ENCODE results near the gene GTF3C4.

Gene GTF3C4

DNA sequence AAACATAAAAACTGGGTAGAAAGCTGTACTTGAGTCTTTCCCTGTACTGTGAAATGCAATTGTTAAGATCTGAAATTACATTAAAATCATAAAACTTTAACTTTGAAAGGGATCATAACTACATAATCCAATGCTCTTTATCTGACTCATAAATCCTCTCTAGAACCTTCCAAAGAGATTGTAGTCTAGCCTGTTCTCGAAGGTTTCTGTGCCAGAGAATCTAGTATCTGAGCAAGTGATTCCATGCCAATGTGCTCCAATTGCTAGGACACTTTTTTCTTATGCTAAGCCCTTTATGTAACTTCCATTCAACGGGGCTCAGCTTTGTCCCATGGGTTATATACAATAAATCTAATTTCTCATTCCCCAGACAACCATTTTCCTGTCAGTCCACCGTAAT lies 21.6 kb upstream of the GTF3C4 start:
- no peak for DNase-seq

DNA sequence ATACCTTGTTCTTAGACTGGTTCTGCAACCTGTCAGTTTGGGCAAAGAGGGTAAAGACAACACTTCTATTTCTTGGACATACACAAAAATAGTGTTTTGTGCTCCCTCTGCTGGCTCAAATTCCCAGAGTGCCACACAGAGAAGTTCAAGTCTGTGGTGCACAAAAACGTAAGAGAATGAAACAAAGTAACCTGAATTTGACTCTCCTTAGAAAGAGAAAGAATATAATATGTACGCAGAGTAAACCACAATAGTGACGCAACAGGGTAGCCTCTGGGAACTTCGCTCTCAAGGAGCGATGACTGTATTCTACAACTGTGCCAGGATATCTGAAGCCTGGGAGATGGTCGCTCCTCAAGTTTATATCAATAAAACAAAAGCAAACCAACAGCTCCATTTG lies 19.0 kb upstream of the GTF3C4 start:
- no peak for DNase-seq

DNA sequence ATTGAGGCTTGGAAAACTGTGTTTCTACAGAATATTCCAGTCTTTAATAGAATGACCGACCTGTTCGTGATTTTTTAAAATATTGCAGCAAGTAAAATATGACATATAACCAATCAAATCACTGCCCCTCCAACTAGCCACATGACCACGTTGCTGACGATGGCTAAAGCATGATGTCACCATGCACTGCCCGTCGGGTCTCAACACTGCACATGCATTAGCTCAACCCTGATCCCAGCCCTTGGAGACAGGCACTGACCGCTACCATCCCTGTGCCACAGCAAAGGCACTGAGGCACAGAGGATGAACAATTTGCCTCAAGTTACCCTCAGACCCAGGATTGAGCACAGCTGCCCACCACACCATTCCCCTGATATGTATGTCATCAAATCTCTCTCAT lies 14.0 kb upstream of the GTF3C4 start:
- DNase-seq, result no peak

DNA sequence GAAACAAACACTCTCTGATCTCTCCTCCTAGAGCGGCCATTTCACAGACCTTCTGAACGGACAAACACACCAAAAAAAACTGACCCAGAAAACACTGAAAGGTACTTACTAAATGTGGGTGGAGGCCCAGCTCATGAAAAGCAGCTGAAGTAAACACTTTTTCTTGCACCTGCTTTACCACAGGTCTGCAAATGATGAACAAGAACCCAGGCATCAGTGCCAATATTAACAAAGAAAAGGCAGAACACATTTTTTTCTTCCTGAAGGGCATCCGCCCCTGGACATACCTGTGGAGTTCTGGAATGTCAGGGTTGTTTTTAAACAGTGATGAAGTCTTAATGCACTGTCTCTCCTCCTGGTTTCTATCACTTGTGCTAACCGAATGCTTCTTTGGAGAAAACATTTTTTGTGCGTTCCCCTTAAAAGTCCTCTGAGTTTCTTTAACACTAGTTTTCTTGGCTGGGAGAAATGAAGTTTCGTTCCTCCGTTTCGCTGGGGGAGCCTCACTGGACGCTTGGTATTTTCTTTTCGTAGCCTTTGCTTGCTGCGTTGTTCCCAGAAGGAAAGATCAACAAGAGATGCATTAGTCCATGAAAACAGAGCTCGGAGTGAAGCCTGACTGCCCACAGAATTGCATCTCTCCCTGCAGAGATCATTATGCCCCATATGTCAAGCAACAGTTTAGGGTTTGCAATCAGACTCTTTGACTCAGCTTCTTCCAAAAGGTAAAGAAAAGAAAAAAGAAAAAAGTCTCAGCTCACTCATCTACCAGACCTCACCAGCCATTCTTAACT lies 7.9 kb upstream of the GTF3C4 start:
- no peak for DNase-seq

DNA sequence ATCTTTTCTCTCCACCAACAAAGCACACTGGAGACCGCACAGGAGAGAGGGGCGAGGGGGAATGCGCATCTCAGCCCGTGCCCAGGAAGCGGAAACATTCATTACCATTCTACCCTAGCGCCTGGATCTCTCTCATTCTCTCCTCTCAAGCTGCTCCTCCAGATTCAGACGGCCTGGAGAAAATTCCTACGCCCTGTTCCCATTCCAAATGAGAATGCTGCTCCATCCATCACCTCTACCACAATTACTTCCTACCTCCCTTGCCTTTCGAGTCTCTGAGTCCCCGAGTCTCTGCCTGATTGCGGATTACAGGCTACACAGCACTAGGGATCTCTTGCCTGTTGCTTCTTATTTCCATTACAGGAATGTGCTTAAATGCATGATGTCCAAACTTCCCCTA lies 7.1 kb upstream of the GTF3C4 start:
- no peak for DNase-seq

DNA sequence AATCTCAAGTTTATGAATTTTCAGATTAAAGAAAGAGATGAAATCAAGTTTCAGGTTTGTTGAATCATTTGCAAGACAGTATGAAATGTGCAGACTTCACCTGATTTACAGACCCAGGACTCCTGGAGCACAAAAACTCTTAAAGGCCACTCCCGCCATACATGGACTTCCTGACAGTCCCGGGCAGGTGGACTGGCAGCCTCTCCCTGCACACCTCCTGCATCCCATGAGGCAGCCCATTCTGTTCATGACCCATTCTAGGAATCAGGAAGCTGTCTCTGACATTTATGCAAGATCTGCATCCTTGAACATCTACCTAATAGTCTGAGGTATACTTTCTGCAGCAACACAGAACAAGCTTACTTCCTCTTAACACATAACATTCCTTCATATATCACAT lies 6.4 kb upstream of the GTF3C4 start:
- no peak for DNase-seq

DNA sequence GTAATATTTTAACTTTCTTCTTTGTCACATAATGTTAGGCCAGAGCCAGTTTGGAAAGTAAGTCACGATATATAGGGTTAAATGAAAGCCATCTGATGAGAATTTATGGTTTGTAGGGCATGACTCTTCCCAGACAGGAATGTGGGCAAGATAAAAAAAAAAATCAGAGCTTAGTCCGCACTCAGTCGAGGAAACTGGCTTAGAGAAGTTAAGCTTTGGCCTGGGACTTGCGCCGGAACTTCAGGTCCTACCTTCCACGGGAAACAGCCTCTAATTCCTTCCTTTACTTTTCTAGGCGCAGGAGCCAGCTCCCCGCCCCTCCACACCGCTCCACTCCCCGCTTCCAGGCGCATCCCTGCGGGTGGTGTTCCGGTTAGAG lies 956 bp upstream of the GTF3C4 start:
- DNase-seq, result no peak

DNA sequence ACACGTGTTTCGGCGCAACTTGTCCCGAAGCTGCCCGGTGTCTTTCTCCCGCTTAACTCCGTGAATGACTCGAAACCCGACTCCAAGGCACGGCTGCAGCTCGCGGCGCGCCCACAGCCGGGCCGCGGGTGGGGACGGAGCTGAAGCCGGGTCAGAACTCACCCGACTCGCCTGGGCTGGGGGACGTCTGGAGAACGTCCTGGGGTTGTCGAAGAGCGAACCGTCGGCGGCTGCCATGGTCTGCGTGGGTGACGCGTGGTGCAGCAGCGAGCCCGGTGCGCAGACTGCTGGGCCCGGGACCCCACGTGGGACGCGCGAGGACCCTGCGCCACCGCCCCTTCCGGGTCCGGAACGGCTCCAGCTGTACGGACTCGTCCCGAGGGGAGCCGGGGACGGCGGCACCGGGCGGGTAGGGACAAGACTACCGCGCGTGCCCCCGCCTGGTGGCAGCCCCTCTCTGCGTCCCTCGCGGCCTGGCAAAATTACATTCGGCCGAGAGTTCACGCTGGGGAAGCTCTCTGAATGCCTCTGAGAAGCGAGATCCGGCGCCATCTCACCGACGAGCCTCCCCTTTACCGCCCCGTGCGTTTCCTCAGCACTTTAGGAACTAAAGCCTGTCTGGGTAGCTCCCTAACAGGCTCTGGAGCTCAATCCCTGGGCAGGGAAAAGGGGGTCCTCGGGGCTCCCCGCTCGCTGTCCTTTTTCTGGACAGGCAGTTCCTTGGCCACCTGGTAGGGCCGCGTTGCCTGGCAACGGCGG lies 387 bp upstream of the GTF3C4 start, which contains the start of gene DDX31:
Gene DDX31, minus strand, starts transcription at position 286 of the 759 bp plus-strand sequence. Its CDS starts 49 bp downstream, at position 237.
- peak; percentile 89 for DNase-seq

DNA sequence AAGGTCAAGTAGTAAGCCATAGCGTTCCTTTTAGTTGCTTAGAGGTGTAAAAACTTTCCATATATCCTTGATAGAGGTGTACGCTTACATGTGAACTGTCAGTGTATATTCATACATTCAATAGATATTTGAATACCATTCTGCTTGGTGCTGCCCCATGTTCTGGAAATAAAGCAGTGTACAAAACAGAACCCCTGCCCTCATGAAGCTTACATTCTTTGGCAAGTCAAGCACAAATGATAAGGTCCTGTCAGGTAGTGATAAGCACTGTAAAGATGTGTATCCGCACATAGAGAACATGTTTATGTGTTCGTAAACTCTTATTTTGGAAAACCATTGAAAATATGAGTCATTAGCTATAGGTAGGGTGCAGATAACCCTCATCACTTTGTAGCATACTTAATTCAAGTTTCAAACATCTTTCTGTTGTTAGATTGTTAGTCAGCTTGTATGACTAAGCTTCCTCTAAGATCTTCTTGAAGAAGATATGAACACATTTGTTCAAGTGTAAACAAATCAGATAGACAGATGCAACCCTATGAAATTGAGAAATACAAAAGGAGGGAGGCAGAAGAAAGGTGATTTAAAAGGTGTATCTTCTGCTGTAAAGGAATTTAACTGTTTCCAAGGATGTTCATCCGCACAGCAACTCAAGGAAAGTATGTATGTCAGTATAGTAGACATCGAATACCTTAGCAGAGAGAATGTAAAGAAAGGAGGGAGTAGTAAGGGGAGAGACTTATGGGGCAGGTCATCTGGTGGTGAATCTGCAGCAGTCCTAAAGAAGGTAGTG lies 1.6 kb downstream of the GTF3C4 start:
- no peak for DNase-seq

DNA sequence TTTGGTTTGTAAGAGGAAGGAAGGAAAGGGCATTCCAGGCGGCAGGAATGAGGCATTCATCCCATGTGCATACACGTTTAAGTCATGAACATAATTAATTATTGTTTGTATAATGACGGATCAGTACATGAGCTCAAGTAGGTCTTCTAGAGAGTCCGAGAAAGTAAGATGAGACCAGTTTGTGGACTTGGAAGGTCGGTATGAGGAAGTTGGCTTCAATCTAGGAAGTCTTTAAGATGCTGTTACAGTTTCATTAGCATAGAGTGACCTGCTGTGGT lies 2.1 kb downstream of the GTF3C4 start:
- DNase-seq, result no peak

DNA sequence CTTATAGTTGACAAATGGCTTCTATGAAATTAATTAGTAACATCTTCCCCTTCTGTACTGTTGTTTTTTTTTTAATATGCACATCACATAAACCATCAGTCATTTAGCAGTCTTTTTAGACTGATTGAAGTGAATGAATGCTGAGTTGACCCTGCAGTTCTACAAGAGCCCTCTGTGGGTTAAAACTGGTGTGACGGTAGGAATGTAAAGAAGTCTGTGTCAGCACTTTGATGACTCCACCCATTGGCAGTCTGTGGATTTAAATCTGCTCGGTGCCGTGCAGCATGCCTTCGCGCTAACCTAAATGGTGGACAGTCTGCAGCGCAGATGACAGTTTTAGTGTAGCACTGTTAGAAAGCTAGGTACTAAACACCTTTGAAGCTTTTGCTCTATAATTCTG lies 3.1 kb downstream of the GTF3C4 start:
- DNase-seq, result no peak

DNA sequence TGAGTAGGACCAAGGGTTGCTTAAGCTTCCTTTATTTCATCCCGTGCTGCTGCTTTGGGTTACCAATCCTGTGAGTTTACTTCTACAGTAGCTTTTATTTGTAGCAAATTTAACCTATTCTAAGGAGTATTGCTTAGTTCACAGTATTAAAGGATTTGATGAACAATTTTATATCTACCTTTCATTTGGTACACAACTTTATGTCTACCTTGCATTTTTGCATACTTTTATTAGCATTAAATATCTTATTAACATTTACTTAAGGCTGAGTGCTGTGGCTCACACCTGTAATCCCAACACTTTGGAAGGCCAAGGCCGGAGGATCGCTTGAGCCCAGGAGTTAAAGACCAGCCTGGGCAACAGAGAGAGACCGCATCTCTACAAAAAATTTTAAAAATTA lies 4.2 kb downstream of the GTF3C4 start:
- no peak for DNase-seq

DNA sequence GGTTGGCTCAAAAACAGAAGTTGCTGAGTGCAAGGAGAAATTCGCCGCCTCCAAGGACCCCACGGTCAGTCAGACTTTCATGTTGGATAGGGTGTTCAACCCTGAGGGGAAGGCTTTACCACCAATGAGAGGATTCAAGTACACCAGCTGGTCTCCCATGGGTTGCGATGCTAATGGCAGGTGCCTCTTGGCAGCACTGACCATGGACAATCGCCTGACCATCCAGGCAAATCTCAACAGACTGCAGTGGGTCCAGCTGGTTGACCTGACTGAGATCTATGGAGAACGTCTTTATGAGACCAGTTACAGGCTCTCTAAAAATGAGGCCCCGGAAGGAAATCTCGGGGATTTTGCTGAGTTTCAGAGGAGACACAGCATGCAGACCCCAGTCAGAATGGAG lies 7.7 kb downstream of the GTF3C4 start:
- no peak for DNase-seq

DNA sequence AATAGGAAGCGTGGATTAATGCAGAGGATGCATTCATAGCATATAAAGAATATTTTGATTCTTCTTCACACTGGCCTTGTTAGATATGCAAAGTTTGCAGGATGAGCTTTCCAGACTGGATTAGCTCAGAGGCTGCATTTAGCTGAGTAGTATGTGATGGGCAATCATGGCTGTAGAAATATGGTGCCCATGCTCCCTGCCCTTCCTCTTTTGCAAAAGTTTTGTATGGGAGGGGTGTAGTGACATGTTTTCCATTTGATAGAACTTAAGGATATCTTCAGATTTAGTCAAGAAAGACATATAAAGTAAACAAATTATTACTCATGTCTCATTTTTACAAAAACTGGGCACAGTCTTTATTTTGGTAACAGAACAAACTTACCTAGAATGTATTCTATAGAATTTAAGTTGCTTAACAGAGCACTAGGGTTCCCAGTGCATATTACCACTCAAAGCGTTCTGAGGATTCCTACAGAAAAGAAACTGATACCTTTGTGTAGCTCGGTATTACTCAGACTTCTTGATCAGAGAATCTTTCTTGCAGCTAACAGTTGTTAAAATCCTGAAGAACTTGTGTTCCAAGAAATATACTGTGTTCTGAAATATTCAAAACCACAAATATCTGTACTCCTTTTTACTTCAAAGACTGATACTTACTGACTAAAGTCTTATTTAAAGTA lies 9.8 kb downstream of the GTF3C4 start:
- DNase-seq, result no peak

DNA sequence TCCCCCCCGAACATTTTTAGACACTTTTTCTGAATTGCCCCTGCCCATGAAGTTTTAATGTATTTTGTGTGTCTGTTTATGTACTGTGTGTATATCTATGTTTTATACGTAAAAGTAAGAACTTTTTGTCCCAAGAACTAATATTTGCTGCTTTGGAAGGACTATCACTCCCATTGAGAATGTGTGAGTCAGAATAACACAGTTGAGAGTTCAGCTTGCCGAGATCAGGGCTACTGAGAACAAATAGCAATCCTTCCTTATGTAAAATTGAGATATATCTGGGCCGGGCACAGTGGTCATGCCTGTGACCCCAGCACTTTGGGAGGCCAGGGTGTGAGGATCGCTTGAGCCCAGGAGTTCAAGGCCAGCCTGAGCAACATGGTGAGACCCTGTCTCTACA lies 11.3 kb downstream of the GTF3C4 start:
- no peak for DNase-seq

DNA sequence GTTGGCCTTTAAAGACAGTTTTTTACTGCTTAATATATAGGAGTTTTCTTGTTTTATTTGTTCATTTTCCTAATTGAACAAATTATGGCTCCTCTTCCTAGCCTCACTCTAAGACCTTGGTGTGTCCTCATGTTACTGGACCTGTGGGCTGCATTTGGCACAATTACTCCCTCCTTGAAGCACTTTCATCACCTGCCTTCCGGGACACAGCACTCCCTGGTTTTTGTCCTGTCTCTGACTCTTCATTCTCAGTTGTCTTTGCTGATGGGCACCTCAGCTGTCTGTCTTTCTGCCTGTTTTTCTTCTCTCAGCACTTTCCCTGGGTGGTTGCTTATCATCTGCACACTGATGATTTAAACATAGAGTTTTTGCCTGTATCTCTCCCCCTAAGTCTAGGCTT lies 13.6 kb downstream of the GTF3C4 start:
- DNase-seq, result no peak

DNA sequence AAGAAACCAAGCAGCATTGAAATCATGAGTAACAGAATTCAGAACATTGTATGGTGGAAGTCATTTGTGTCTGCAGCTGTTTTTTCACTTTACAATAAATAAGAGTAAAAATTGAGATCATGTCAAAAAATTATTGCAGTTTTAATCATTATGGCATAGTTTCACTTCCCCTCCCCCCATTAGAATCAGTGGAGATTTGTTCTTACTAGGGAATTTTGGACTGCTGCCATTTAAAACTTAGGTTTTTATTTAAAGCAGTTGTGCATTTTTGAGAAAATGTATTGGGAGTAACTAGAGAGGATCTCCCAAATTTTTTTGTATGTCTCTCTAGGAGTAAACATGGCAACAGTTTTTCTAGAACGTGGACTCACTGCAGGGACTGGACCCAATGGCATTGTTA lies 20.4 kb downstream of the GTF3C4 start:
- no peak for DNase-seq

DNA sequence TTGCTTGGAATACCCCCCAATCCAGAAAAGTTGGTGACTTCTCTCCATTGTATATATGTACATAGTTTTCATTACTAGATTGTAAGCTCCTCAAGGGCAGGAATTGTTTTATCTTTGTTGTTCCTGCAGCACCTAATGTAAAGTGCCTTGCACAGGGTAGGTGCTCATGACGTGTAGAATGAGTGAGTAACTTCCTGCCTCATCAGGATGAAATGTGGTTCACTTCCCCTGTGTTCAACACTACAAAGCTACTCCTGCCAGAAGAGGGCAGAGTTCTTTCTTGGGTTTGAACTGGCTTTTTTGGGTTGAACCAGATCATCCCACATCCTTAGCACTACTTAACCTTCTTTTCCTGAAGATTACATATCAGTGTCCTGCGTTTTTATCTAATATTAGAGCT lies 23.9 kb downstream of the GTF3C4 start:
- no peak for DNase-seq

DNA sequence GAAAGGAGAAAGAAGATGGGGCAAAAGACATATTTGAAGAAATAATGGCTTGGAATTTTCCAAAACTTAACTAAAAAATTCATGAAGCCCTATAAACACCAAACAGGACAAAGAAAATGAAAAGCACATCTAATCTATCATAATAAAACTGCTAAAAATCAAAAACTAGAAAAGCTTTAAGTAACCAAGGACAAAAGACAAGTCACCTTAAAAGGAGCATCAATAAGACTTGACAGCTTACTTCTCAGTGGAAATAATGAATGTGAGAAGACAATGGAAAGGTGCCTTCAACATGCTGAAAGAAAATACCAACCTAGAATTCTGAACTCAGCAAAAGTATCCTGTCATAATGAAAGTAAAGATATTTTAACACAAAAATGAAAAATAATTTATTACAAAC lies 27.0 kb downstream of the GTF3C4 start:
- no peak for DNase-seq

DNA sequence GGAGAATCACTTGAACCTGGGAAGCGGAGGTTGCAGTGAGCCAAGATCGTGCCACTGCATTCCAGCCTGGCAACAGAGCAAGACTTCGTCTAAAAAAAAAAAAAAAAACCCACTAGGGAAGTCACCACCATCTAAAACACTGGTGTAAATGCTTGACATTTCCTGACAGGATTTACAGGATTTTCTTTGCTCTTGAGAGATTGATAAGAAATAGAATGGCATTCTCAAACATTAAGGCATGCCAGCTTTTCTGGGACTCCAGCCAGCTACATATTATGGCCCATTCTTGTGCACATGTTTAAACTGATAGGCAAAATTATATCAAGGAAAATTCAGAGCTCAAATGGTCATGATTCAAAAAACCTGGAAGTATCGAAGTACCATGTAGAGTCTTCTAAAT lies 28.7 kb downstream of the GTF3C4 start:
- no peak for DNase-seq

DNA sequence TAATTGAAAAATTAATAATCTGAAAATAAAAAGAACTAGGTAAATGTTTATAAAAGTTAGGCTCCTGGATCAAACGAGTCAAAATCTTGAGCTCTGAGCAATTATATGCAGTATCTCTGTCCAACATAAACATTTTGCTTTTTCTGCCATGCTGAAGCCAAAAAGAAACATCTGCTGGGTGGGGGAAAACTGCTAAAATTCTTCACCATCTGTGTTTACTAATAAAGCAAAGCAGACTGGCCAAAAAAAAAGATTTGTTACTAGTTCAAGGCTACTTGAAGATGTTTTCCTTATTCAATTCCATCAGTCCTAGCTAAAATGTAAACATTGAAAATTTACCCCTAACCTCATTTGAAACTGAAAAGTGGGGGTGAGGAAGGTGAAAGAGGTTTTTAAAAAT lies 29.7 kb downstream of the GTF3C4 start:
- DNase-seq, result no peak

DNA sequence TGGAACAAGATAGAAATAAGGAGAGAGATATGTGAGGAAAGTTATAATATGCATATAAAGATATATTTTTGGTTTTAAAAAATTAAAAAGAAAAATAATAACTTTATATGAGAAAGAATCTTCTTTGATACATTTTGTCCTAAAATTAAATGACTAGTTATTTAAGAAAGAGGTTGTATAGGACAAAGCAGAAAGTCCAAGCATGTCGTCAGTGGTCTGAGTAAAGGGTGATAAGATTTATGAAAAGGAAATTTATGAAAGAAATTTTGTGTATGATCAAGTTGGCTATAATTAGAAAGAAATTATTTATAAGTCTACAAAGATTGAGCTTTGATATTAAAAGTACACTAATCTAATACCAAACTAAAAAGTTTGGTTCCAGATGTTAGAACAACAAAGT lies 32.0 kb downstream of the GTF3C4 start:
- DNase-seq, result no peak

DNA sequence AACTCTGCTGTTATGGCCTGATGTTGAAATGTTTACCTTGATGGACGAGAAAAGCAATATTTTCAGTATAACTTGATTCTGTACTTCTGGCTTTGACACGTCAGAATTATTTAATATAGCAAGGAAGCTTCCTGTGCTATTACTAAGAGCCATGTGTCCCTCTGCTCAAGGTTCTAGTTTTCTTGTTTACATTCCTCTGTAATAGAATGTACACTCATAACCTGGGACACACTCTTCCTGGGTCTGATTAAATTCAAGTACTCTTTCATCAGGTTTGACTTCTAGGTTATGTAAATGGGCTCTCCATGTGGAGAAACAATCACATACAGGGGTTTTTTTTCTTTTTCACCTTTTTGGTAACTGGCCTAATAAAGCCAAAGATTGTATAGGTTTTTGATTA lies 33.1 kb downstream of the GTF3C4 start:
- no peak for DNase-seq
